Neural cell (in vitro differentiated cells): Measurements from ENCODE around the gene CCDC7.

Source experiments
- CTCF ChIP-seq: fragments of 450-650 bp; IDR thresholded peaks from 2 replicates; pipeline ENCODE4 v1.5.1; 2014; ENCODE audit warnings: antibody characterized with exemption, mild to moderate bottlenecking, moderate library complexity; ENCODE audit not compliant: poor library complexity, severe bottlenecking
- EP300 ChIP-seq: fragments of 450-650 bp; conservative IDR thresholded peaks from 2 replicates; pipeline ENCODE4 v1.6.1; 2014; ENCODE audit warnings: antibody characterized with exemption, mild to moderate bottlenecking, moderate library complexity; ENCODE audit not compliant: poor library complexity, severe bottlenecking
- POLR2AphosphoS5 ChIP-seq: IDR thresholded peaks from 2 replicates; pipeline ENCODE4 v1.6.1; 2012
- REST ChIP-seq: IDR thresholded peaks from 2 replicates; pipeline ENCODE4 v1.6.1; 2012; ENCODE audit warnings: borderline replicate concordance
- SMC3 ChIP-seq: fragments of 450-650 bp; conservative IDR thresholded peaks from 2 replicates; pipeline ENCODE4 v1.6.1; 2014; ENCODE audit warnings: antibody characterized with exemption, mild to moderate bottlenecking, moderate library complexity; ENCODE audit not compliant: poor library complexity
- TAF1 ChIP-seq: IDR thresholded peaks from 2 replicates; pipeline ENCODE4 v1.6.1; 2012; ENCODE audit warnings: low read depth

GRCh38 chr10:32923134-32923533 lies 477.2 kb downstream of the CCDC7 start:
- TF ChIP-seq CTCF (no peak), POLR2AphosphoS5 (no peak), SMC3 (no peak), EP300 (no peak), REST (no peak), TAF1 (no peak)
